A549 (cell line): ENCODE measurements around the gene RAB21. TPM values are rescaled to one million over a fixed set of nuclear protein-coding genes. Genes with fewer than 3 reads are reported as not detected.
A peak's percentile ranks its signal among the peaks of the same experiment; 100 is the strongest.

Experiments
- ATAC-seq, 2 experiments: fragments of 200-7000 bp in 1 of 2; fragments of >200 bp in 1 of 2; cut with Nextera tagmentation in 1 of 2; cut with Tn5 transposase in 1 of 2; 3 replicates each; pipeline versions ENCODE4 v1.8.0 to v1.9.1; 2018 to 2020; ENCODE audit warnings: mild to moderate bottlenecking in 1 of 2, moderate library complexity in 1 of 2
- CTCF ChIA-PET: fragments of 300-600 bp; sonication (Branson Sonifier 250); formaldehyde crosslinking; extraction: SDS; loops from one replicate; lab custom pipeline; 2021; ENCODE audit warnings: antibody characterized with exemption, inconsistent platforms; lab: Yijun Ruan, JAX
- POLR2A ChIA-PET: fragments of 350-600 bp; formaldehyde crosslinking; extraction: SDS; loops from one replicate; lab custom pipeline; 2021; ENCODE audit warnings: antibody characterized with exemption, inconsistent platforms; lab: Yijun Ruan, JAX
- DNase-seq, 2 experiments: peaks; one replicate each; pipeline versions ENCODE4 v3.0.0 to v3.0.0-alpha.2; 2011 to 2016; ENCODE audit warnings: low read depth in 1 of 2, low spot score in 1 of 2
- FAIRE-seq: peaks from 2 replicates; lab custom pipeline; 2011; peaks lifted over from hg19 to GRCh38; lab: Jason Lieb, UNC
- H3K27ac ChIP-seq, 2 experiments: fragments of >200 bp; sonication (Bioruptor Twin); formaldehyde crosslinking; 3 replicates each; pipeline ENCODE4 v1.5.1; 2016 to 2017
- H3K4me1 ChIP-seq: fragments of >200 bp; sonication (Bioruptor Twin); formaldehyde crosslinking; 3 replicates; pipeline ENCODE4 v1.6.1; 2016
- H3K4me2 ChIP-seq: fragments of >200 bp; sonication (Bioruptor Twin); formaldehyde crosslinking; 3 replicates; pipeline ENCODE4 v1.6.1; 2016
- H3K4me3 ChIP-seq: fragments of >200 bp; sonication (Bioruptor Twin); formaldehyde crosslinking; 3 replicates; pipeline ENCODE4 v1.5.1; 2016
- H3K9me3 ChIP-seq: fragments of >200 bp; sonication (Bioruptor Twin); formaldehyde crosslinking; 3 replicates; pipeline ENCODE4 v1.6.1; 2016
- ATOH8 ChIP-seq: fragments of 250-450 bp; sonication (Bioruptor Pico); IDR thresholded peaks from 2 replicates; pipeline ENCODE4 v1.5.0; 2020; ENCODE audit warnings: low read depth, mild to moderate bottlenecking, moderate library complexity
- E2F6 ChIP-seq: IDR thresholded peaks from 2 replicates; pipeline ENCODE4 v1.6.1; 2012; ENCODE audit warnings: low read depth, borderline replicate concordance
- EHMT2 ChIP-seq: fragments of 200-600 bp; sonication (generic); IDR thresholded peaks from 2 replicates; pipeline ENCODE4 v1.6.1; 2016; ENCODE audit warnings: antibody characterized with exemption, low read depth, mild to moderate bottlenecking, moderate library complexity
- EP300 ChIP-seq, 2 experiments: fragments of >200 bp; sonication (Bioruptor Twin); formaldehyde crosslinking; IDR thresholded peaks; 2 replicates in 1 of 2; 3 replicates in 1 of 2; pipeline ENCODE4 v1.6.1; 2016 to 2017
- ESRRA ChIP-seq: fragments of 150-350 bp; IDR thresholded peaks from 2 replicates; pipeline ENCODE4 v1.6.1; 2014; ENCODE audit warnings: mild to moderate bottlenecking, low read length, borderline replicate concordance
- GATA3 ChIP-seq: IDR thresholded peaks from 2 replicates; pipeline ENCODE4 v1.6.1; 2012; ENCODE audit warnings: borderline replicate concordance
- HOXB13 ChIP-seq: fragments of 250-450 bp; sonication (Bioruptor Pico); IDR thresholded peaks from 2 replicates; pipeline ENCODE4 v1.5.0; 2020; ENCODE audit warnings: low read depth, mild to moderate bottlenecking, moderate library complexity
- JUN ChIP-seq, 2 experiments: fragments of >200 bp; sonication (Bioruptor Twin); formaldehyde crosslinking; IDR thresholded peaks; 2 replicates in 1 of 2; 3 replicates in 1 of 2; pipeline ENCODE4 v1.6.1; 2016 to 2017
- JUNB ChIP-seq: fragments of >200 bp; sonication (Bioruptor Twin); formaldehyde crosslinking; IDR thresholded peaks from 2 replicates; pipeline ENCODE4 v1.6.1; 2016
- MAZ ChIP-seq: fragments of 150-350 bp; IDR thresholded peaks from 2 replicates; pipeline ENCODE4 v1.6.1; 2014; ENCODE audit warnings: antibody characterized with exemption, low read depth, low read length, borderline replicate concordance
- NPAS2 ChIP-seq: fragments of 250-450 bp; sonication (Bioruptor Pico); IDR thresholded peaks from 2 replicates; pipeline ENCODE4 v1.8.0; 2022; ENCODE audit warnings: mild to moderate bottlenecking, moderate library complexity, borderline replicate concordance
- NR3C1 ChIP-seq: fragments of >200 bp; sonication (Bioruptor Twin); formaldehyde crosslinking; IDR thresholded peaks from 3 replicates; pipeline ENCODE4 v1.6.1; 2017
- POLR2A ChIP-seq: IDR thresholded peaks from 2 replicates; pipeline ENCODE4 v1.6.1; 2012; ENCODE audit warnings: mild to moderate bottlenecking, low read length
- POLR2AphosphoS2 ChIP-seq: conservative IDR thresholded peaks from 2 replicates; pipeline ENCODE4 v1.6.1; 2012; ENCODE audit warnings: low read length, improper control_type of control experiment, inconsistent platforms
- RAD21 ChIP-seq, 2 experiments: fragments of >200 bp in 1 of 2; sonication (Bioruptor Twin) in 1 of 2; formaldehyde crosslinking in 1 of 2; IDR thresholded peaks in 1 of 2; conservative IDR thresholded peaks in 1 of 2; 2 replicates in 1 of 2; 3 replicates in 1 of 2; pipeline ENCODE4 v1.6.1; 2012 to 2018; ENCODE audit warnings: inconsistent platforms in 1 of 2
- RCOR1 ChIP-seq: fragments of 150-350 bp; IDR thresholded peaks from 2 replicates; pipeline ENCODE4 v1.6.1; 2014; ENCODE audit warnings: antibody characterized with exemption, low read length, low read depth
- SMC3 ChIP-seq: fragments of >200 bp; sonication (Bioruptor Twin); formaldehyde crosslinking; IDR thresholded peaks from 3 replicates; pipeline ENCODE4 v1.6.1; 2018; ENCODE audit warnings: inconsistent platforms
- SREBF2 ChIP-seq: fragments of 450-650 bp; IDR thresholded peaks from 2 replicates; pipeline ENCODE4 v1.6.1; 2014; ENCODE audit warnings: mild to moderate bottlenecking, moderate library complexity
- TP53 ChIP-seq: fragments of 250-450 bp; sonication (Bioruptor Pico); IDR thresholded peaks from 2 replicates; pipeline ENCODE4 v1.5.0; 2021; ENCODE audit warnings: mild to moderate bottlenecking, moderate library complexity
- ZNF302 ChIP-seq: fragments of 250-450 bp; sonication (Bioruptor Pico); IDR thresholded peaks from 2 replicates; pipeline ENCODE4 v1.9.0; 2021; ENCODE audit warnings: inconsistent platforms, mild to moderate bottlenecking, moderate library complexity
- ZSCAN20 ChIP-seq: fragments of 250-450 bp; sonication (Bioruptor Pico); IDR thresholded peaks from 2 replicates; pipeline ENCODE4 v1.8.0; 2022; ENCODE audit warnings: mild to moderate bottlenecking, moderate library complexity
- WGBS: methylation state at CpG from one replicate; pipeline ENCODE4 v1.1.6; 2017; ENCODE audit errors: missing lambda C conversion rate; 5-methylcytosine and 5-hydroxymethylcytosine counted together
- polyA plus RNA-seq, 4 experiments: library from polyadenylated mRNA; depleted of rRNA in 3 of 4; stranded (reverse); fragments of >200 nt; fragmentation: RNase III in 1 of 4; extraction: RNeasy Plus Mini Kit Qiagen cat#74134 plus additional on column Dnase treatment in 1 of 4; gene quantifications; 2 replicates in 3 of 4; 3 replicates in 1 of 4; pipeline ENCODE4 v1.2.3, GENCODE V29; 2011 to 2017
- TF ChIP-seq, protein P1 (sequence below): fragments of 450-650 bp; IDR thresholded peaks from 2 replicates; pipeline ENCODE4 v1.6.1; 2014; ENCODE audit warnings: antibody characterized with exemption
- TF ChIP-seq, protein P2 (sequence below): fragments of >200 bp; sonication (Bioruptor Twin); formaldehyde crosslinking; IDR thresholded peaks from 3 replicates; pipeline ENCODE4 v1.5.1; 2016
- TF ChIP-seq, protein P3 (sequence below): fragments of 200-600 bp; sonication (generic); IDR thresholded peaks from 2 replicates; pipeline ENCODE4 v1.6.1; 2016; ENCODE audit warnings: antibody characterized with exemption, mild to moderate bottlenecking, moderate library complexity
- TF ChIP-seq, protein P4 (sequence below): fragments of >200 bp; sonication (Bioruptor Twin); formaldehyde crosslinking; IDR thresholded peaks from 3 replicates; pipeline ENCODE4 v1.6.1; 2016

The RAB21 gene
- polyA plus RNA-seq, 2 of the 4 experiments (the other 2 are of a cell fraction), result 33.1 to 33.3 TPM

GRCh38 chr12:71846322-71846940 is 91.8 kb downstream of the RAB21 start:
- TF ChIP-seq RAD21 (conservative IDR thresholded peaks at IDR 0.05 in 1 of 2, IDR thresholded peaks at IDR 0.05 in 1 of 2) (peak; percentile 36 to 44; a peak in 4 of 5 replicates), ATOH8 (no peak), SMC3 (peak; percentile 46; the same call in 2 of the 3 replicates), EHMT2 (no peak), JUNB (no peak), NR3C1 (no peak), NPAS2 (no peak), POLR2AphosphoS2 (no peak), ZNF302 (no peak), ESRRA (no peak), POLR2A (no peak)
- TF ChIP-seq, protein P1, sequence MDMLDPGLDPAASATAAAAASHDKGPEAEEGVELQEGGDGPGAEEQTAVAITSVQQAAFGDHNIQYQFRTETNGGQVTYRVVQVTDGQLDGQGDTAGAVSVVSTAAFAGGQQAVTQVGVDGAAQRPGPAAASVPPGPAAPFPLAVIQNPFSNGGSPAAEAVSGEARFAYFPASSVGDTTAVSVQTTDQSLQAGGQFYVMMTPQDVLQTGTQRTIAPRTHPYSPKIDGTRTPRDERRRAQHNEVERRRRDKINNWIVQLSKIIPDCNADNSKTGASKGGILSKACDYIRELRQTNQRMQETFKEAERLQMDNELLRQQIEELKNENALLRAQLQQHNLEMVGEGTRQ, result no peak
- TF ChIP-seq, protein P2, sequence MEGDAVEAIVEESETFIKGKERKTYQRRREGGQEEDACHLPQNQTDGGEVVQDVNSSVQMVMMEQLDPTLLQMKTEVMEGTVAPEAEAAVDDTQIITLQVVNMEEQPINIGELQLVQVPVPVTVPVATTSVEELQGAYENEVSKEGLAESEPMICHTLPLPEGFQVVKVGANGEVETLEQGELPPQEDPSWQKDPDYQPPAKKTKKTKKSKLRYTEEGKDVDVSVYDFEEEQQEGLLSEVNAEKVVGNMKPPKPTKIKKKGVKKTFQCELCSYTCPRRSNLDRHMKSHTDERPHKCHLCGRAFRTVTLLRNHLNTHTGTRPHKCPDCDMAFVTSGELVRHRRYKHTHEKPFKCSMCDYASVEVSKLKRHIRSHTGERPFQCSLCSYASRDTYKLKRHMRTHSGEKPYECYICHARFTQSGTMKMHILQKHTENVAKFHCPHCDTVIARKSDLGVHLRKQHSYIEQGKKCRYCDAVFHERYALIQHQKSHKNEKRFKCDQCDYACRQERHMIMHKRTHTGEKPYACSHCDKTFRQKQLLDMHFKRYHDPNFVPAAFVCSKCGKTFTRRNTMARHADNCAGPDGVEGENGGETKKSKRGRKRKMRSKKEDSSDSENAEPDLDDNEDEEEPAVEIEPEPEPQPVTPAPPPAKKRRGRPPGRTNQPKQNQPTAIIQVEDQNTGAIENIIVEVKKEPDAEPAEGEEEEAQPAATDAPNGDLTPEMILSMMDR, result peak; percentile 65
- POLR2A ChIA-PET, result interaction anchor here (0.5 to 1.2 kb wide), 2 partner anchors 92 to 161 kb away, joined by 3 to 4 read pairs; partner anchors contain the start of genes RAB21 and TMEM19
- FAIRE-seq, result no peak

DNA sequence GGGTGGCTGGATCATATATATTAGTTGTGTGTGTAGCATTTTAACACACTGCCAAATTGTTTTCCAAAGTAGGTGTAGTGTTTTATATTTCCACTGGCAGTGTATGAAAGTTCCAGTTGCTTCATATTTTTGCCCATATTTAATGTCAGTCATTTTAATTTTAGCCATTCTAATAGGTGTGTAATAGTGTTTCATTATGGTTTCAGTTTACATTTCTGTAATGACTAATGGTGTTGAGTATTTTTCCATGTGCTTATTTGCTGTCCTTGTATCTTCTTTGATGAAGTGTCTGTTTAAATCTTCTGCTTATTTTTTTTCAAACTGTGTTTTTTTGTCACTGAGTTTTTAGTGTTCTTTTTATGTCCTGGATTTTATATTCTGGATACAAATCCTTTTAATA is 93.5 kb downstream of the RAB21 start:
- ChIA-PET POLR2A (no interaction called here), CTCF (interaction anchor here (0.8 to 3.3 kb wide), 2 partner anchors 11 to 68 kb away, joined by 4 to 30 read pairs; no protein-coding TSS in a partner anchor)
- Histone ChIP-seq H3K4me3 (no peak overlapping the region), H3K9me3 (no peaks in the 10 kb centered on the region), H3K4me1 (0 out of 3 replicates have a peak, but pooled peaks cover 3% of the 10 kb centered on the region), H3K4me2 (no peak overlapping the region), H3K27ac (no peak overlapping the region)
- no peak for DNase-seq
- no peak for ATAC-seq
- no peak for FAIRE-seq
- TF ChIP-seq JUN (IDR thresholded peaks at IDR 0.05) (no peak), NPAS2 (no peak), EP300 (IDR thresholded peaks at IDR 0.05) (no peak), SREBF2 (no peak), E2F6 (no peak), ATOH8 (no peak), ZNF302 (no peak), HOXB13 (CRISPR knock-in tag) (no peak), NR3C1 (no peak), RCOR1 (no peak), MAZ (no peak), GATA3 (no peak), ZSCAN20 (CRISPR knock-in tag) (no peak), TP53 (no peak)
- TF ChIP-seq, protein P1, result no peak
- TF ChIP-seq, protein P3, sequence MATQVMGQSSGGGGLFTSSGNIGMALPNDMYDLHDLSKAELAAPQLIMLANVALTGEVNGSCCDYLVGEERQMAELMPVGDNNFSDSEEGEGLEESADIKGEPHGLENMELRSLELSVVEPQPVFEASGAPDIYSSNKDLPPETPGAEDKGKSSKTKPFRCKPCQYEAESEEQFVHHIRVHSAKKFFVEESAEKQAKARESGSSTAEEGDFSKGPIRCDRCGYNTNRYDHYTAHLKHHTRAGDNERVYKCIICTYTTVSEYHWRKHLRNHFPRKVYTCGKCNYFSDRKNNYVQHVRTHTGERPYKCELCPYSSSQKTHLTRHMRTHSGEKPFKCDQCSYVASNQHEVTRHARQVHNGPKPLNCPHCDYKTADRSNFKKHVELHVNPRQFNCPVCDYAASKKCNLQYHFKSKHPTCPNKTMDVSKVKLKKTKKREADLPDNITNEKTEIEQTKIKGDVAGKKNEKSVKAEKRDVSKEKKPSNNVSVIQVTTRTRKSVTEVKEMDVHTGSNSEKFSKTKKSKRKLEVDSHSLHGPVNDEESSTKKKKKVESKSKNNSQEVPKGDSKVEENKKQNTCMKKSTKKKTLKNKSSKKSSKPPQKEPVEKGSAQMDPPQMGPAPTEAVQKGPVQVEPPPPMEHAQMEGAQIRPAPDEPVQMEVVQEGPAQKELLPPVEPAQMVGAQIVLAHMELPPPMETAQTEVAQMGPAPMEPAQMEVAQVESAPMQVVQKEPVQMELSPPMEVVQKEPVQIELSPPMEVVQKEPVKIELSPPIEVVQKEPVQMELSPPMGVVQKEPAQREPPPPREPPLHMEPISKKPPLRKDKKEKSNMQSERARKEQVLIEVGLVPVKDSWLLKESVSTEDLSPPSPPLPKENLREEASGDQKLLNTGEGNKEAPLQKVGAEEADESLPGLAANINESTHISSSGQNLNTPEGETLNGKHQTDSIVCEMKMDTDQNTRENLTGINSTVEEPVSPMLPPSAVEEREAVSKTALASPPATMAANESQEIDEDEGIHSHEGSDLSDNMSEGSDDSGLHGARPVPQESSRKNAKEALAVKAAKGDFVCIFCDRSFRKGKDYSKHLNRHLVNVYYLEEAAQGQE, result no peak
- TF ChIP-seq, protein P4, sequence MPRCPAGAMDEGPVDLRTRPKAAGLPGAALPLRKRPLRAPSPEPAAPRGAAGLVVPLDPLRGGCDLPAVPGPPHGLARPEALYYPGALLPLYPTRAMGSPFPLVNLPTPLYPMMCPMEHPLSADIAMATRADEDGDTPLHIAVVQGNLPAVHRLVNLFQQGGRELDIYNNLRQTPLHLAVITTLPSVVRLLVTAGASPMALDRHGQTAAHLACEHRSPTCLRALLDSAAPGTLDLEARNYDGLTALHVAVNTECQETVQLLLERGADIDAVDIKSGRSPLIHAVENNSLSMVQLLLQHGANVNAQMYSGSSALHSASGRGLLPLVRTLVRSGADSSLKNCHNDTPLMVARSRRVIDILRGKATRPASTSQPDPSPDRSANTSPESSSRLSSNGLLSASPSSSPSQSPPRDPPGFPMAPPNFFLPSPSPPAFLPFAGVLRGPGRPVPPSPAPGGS, result no peak

More at GRCh38 chr12:71846322-71846940, 91.8 kb downstream of the RAB21 start:
- Histone ChIP-seq H3K9me3 (no peaks in the 10 kb centered on the region), H3K27ac (no peak overlapping the region), H3K4me1 (0 out of 3 replicates have a peak, but pooled peaks cover 3% of the 10 kb centered on the region), H3K4me2 (no peak overlapping the region), H3K4me3 (no peak overlapping the region)
- peak; percentile 66 to 78; a peak in 4 of 6 replicates for ATAC-seq
- WGBS, result 72% methylated on average over 3 of the region's 3 CpGs
- CTCF ChIA-PET, result interaction anchor here (0.6 to 3.3 kb wide), 7 partner anchors 9 to 66 kb away, joined by 3 to 30 read pairs (median 4); no protein-coding TSS in a partner anchor
- DNase-seq, result peak in 1 of 2 experiments; percentile 49
